ENCODE data around the gene BNC2.

DNA sequence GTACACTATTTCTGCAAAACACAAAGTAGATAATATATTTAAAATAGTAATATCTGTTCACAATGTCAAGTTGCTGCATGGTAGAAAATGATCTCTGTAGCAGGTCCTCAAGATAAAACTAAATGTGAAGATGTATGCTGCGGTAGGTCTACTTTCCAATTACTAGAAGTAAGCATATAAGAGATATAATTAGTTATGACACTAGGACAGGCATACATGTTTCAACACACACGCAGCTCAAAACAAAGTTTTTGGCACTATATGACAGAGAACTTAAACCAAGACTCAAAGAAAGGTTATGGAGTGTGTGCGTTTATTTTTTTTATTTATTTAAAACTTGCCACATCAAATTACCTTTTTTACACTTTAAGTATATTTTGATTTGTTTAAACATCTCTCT is 23.5 kb downstream of the BNC2 start:
- no peak for TF ChIP-seq NBN (conservative IDR thresholded peaks at IDR 0.05)
- no peak for TF ChIP-seq EZH2 (conservative IDR thresholded peaks at IDR 0.05; ENCODE audit: low read depth, low read length)
- TF ChIP-seq, protein P1, sequence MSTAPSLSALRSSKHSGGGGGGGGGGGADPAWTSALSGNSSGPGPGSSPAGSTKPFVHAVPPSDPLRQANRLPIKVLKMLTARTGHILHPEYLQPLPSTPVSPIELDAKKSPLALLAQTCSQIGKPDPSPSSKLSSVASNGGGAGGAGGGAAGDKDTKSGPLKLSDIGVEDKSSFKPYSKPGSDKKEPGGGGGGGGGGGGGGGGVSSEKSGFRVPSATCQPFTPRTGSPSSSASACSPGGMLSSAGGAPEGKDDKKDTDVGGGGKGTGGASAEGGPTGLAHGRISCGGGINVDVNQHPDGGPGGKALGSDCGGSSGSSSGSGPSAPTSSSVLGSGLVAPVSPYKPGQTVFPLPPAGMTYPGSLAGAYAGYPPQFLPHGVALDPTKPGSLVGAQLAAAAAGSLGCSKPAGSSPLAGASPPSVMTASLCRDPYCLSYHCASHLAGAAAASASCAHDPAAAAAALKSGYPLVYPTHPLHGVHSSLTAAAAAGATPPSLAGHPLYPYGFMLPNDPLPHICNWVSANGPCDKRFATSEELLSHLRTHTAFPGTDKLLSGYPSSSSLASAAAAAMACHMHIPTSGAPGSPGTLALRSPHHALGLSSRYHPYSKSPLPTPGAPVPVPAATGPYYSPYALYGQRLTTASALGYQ (CRISPR knock-in tag; IDR thresholded peaks at IDR 0.05) = no peak
- TF ChIP-seq, protein P2, sequence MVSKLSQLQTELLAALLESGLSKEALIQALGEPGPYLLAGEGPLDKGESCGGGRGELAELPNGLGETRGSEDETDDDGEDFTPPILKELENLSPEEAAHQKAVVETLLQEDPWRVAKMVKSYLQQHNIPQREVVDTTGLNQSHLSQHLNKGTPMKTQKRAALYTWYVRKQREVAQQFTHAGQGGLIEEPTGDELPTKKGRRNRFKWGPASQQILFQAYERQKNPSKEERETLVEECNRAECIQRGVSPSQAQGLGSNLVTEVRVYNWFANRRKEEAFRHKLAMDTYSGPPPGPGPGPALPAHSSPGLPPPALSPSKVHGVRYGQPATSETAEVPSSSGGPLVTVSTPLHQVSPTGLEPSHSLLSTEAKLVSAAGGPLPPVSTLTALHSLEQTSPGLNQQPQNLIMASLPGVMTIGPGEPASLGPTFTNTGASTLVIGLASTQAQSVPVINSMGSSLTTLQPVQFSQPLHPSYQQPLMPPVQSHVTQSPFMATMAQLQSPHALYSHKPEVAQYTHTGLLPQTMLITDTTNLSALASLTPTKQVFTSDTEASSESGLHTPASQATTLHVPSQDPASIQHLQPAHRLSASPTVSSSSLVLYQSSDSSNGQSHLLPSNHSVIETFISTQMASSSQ (IDR thresholded peaks at IDR 0.05; ENCODE audit: low read depth) = no peak
- TF ChIP-seq, protein P2 (CRISPR knock-in tag; IDR thresholded peaks at IDR 0.05; ENCODE audit: borderline replicate concordance) = no peak
- TF ChIP-seq HMG20A (CRISPR knock-in tag; IDR thresholded peaks at IDR 0.05; ENCODE audit: borderline replicate concordance) = no peak
- TF ChIP-seq, protein P3, sequence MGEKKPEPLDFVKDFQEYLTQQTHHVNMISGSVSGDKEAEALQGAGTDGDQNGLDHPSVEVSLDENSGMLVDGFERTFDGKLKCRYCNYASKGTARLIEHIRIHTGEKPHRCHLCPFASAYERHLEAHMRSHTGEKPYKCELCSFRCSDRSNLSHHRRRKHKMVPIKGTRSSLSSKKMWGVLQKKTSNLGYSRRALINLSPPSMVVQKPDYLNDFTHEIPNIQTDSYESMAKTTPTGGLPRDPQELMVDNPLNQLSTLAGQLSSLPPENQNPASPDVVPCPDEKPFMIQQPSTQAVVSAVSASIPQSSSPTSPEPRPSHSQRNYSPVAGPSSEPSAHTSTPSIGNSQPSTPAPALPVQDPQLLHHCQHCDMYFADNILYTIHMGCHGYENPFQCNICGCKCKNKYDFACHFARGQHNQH (CRISPR knock-in tag; IDR thresholded peaks at IDR 0.05) = no peak
